ENCODE results near the gene STAT3. TPM values are rescaled to one million over a fixed set of nuclear protein-coding genes. Genes with fewer than 3 reads are reported as not detected.

STAT3 gene
- total and polyA plus RNA-seq, 9 of the 15 experiments (the other 6 are each of a cell fraction or from before 2014, with no cell fraction given) = 90.0 to 179 (median 114) TPM

- TF ChIP-seq SMC3 (conservative IDR thresholded peaks at IDR 0.05; ENCODE audit: insufficient read depth, low read depth, low read length) (peak; percentile 100), ARHGAP35 (IDR thresholded peaks at IDR 0.05; ENCODE audit: partially characterized antibody) (no peak), MXI1 (IDR thresholded peaks at IDR 0.05; ENCODE audit: low read depth, low read length) (no peak), CBX2 (IDR thresholded peaks at IDR 0.05; ENCODE audit: insufficient read depth, low read length, poor library complexity, severe bottlenecking) (no peak), SIX5 (IDR thresholded peaks at IDR 0.05; ENCODE audit: borderline replicate concordance in 1 of 2, insufficient read depth in 1 of 2, low read depth in 1 of 2, low read length in 2 of 2) (no peak), ZNF263 (CRISPR knock-in tag; IDR thresholded peaks at IDR 0.05; ENCODE audit: borderline replicate concordance) (no peak), MBD2 (IDR thresholded peaks at IDR 0.05; ENCODE audit: borderline replicate concordance, low read depth) (no peak), RNF2 (IDR thresholded peaks at IDR 0.05) (peak; percentile 73), MTA1 (IDR thresholded peaks at IDR 0.05; ENCODE audit: borderline replicate concordance) (no peak), POLR2A (conservative IDR thresholded peaks at IDR 0.05) (no peak), TBL1XR1 (IDR thresholded peaks at IDR 0.05; ENCODE audit: low read length in 2 of 2) (0 out of 4 replicates have a peak, but pooled peaks have one; percentile 6 to 25), KLF16 (IDR thresholded peaks at IDR 0.05) (peak; percentile 48; the same call in 1 of the 2 replicates), ZC3H11A (IDR thresholded peaks at IDR 0.05; ENCODE audit: low read depth, low read length) (no peak), ZNF217 (CRISPR knock-in tag; IDR thresholded peaks at IDR 0.05) (no peak), RAD21 (CRISPR knock-in tag; conservative IDR thresholded peaks at IDR 0.05 in 1 of 2, IDR thresholded peaks at IDR 0.05 in 1 of 2) (peak; percentile 99), CEBPZ (IDR thresholded peaks at IDR 0.05; ENCODE audit: borderline replicate concordance, low read depth, low read length) (no peak), NR4A1 (CRISPR knock-in tag; IDR thresholded peaks at IDR 0.05) (no peak), NR4A1 (tag; IDR thresholded peaks at IDR 0.05) (0 out of 2 replicates have a peak, but pooled peaks have one; percentile 45), NFATC3 (IDR thresholded peaks at IDR 0.05) (no peak), ZNF75A (CRISPR knock-in tag; IDR thresholded peaks at IDR 0.05) (no peak), ZNF77 (CRISPR knock-in tag; IDR thresholded peaks at IDR 0.05) (no peak), FOSL1 (tag; conservative IDR thresholded peaks at IDR 0.05) (no peak; the same call in 1 of the 2 replicates)
Observed at GRCh38 chr17:42322382-42323267, 65.6 kb downstream of the STAT3 start (continued).
